Neural cell (in vitro differentiated cells): ENCODE measurements around the gene OBSCN. TPM values are rescaled to one million over a fixed set of nuclear protein-coding genes. Genes with fewer than 3 reads are reported as not detected.

Experiments
- H2AFZ ChIP-seq: fragments of 200-600, 300-800 bp; sonication (generic), shearing (Covaris generic); 2 replicates; pipeline ENCODE4 v1.6.0; 2014; ENCODE audit warnings: low read depth, mild to moderate bottlenecking, antibody characterized with exemption, low read length, moderate library complexity
- H3F3A ChIP-seq: fragments of 200-600 bp; shearing (Covaris generic); 2 replicates; pipeline ENCODE4 v1.6.1; 2016; ENCODE audit warnings: mild to moderate bottlenecking, moderate library complexity, mixed read lengths, antibody characterized with exemption, low read length; ENCODE audit not compliant: insufficient read depth, poor library complexity, severe bottlenecking
- H3K27ac ChIP-seq: fragments of 200-600, 300-800 bp; sonication (generic), shearing (Covaris generic); 2 replicates; pipeline ENCODE4 v1.5.1; 2014; ENCODE audit warnings: mild to moderate bottlenecking, low read length, moderate library complexity
- H3K27me3 ChIP-seq: fragments of 300-800, 200-600 bp; sonication (generic), shearing (Covaris generic); 2 replicates; pipeline ENCODE4 v1.6.0; 2014; ENCODE audit warnings: mild to moderate bottlenecking, low read depth, low read length, moderate library complexity; ENCODE audit not compliant: insufficient read depth
- H3K36me3 ChIP-seq: fragments of 300-800, 200-600 bp; sonication (generic), shearing (Covaris generic); 2 replicates; pipeline ENCODE4 v1.5.1; 2014; ENCODE audit warnings: mild to moderate bottlenecking, antibody characterized with exemption, low read length, moderate library complexity; ENCODE audit not compliant: insufficient read depth
- H3K4me2 ChIP-seq: fragments of 300-800, 200-600 bp; sonication (generic), shearing (Covaris generic); 2 replicates; pipeline ENCODE4 v1.6.0; 2014; ENCODE audit warnings: mild to moderate bottlenecking, low read length
- H3K4me3 ChIP-seq: fragments of 300-800, 200-600 bp; sonication (generic), shearing (Covaris generic); 2 replicates; pipeline ENCODE4 v1.5.1; 2014; ENCODE audit warnings: mild to moderate bottlenecking, low read length, moderate library complexity
- H3K79me2 ChIP-seq: fragments of 200-600 bp; shearing (Covaris generic); replicated peaks from 2 replicates; pipeline ENCODE4 v1.6.0; 2014; ENCODE audit warnings: mild to moderate bottlenecking, low read length, moderate library complexity; ENCODE audit not compliant: insufficient read depth
- H3K9ac ChIP-seq: fragments of 300-800, 200-600 bp; sonication (generic), shearing (Covaris generic); 2 replicates; pipeline ENCODE4 v1.6.1; 2016; ENCODE audit warnings: mild to moderate bottlenecking, low read length, mixed read lengths
- H3K9me2 ChIP-seq: fragments of 200-600 bp; shearing (Covaris generic); 2 replicates; pipeline ENCODE4 v1.6.1; 2016; ENCODE audit warnings: mild to moderate bottlenecking, low read length, mixed read lengths; ENCODE audit not compliant: insufficient read depth
- H3K9me3 ChIP-seq: fragments of 200-600, 300-800 bp; sonication (generic), shearing (Covaris generic); 2 replicates; pipeline ENCODE4 v1.6.1; 2016; ENCODE audit warnings: mild to moderate bottlenecking, mixed run types, low read length, moderate library complexity, mixed read lengths
- H4K20me1 ChIP-seq: fragments of 200-600 bp; shearing (Covaris generic); 2 replicates; pipeline ENCODE4 v1.6.1; 2016; ENCODE audit warnings: mild to moderate bottlenecking, mixed run types; ENCODE audit not compliant: insufficient read depth
- EP300 ChIP-seq: fragments of 450-650 bp; conservative IDR thresholded peaks from 2 replicates; pipeline ENCODE4 v1.6.1; 2014; ENCODE audit warnings: antibody characterized with exemption, mild to moderate bottlenecking, moderate library complexity; ENCODE audit not compliant: poor library complexity, severe bottlenecking
- EZH2 ChIP-seq: fragments of 200-600, 300-800 bp; shearing (Covaris generic), sonication (generic); IDR thresholded peaks from 2 replicates; pipeline ENCODE4 v1.6.1; 2014; ENCODE audit warnings: antibody characterized with exemption, low read length, borderline replicate concordance, mild to moderate bottlenecking; ENCODE audit not compliant: insufficient read depth, poor library complexity, severe bottlenecking
- MXI1 ChIP-seq: fragments of 450-650 bp; conservative IDR thresholded peaks from 2 replicates; pipeline ENCODE4 v1.6.1; 2014; ENCODE audit warnings: antibody characterized with exemption, mild to moderate bottlenecking; ENCODE audit not compliant: poor library complexity, severe bottlenecking
- POLR2AphosphoS5 ChIP-seq: IDR thresholded peaks from 2 replicates; pipeline ENCODE4 v1.6.1; 2012
- RAD21 ChIP-seq: fragments of 450-650 bp; conservative IDR thresholded peaks from 2 replicates; pipeline ENCODE4 v1.6.1; 2014; ENCODE audit warnings: antibody characterized with exemption, mild to moderate bottlenecking, moderate library complexity
- SMC3 ChIP-seq: fragments of 450-650 bp; conservative IDR thresholded peaks from 2 replicates; pipeline ENCODE4 v1.6.1; 2014; ENCODE audit warnings: antibody characterized with exemption, mild to moderate bottlenecking, moderate library complexity; ENCODE audit not compliant: poor library complexity
- TAF1 ChIP-seq: IDR thresholded peaks from 2 replicates; pipeline ENCODE4 v1.6.1; 2012; ENCODE audit warnings: low read depth
- polyA plus RNA-seq: library from polyadenylated mRNA; depleted of rRNA; stranded (reverse); fragments of >200 nt; gene quantifications from 2 replicates; pipeline ENCODE4 v1.2.3, GENCODE V29; 2014
- TF ChIP-seq, protein P1 (sequence below): IDR thresholded peaks from 2 replicates; pipeline ENCODE4 v1.6.1; 2012; ENCODE audit warnings: borderline replicate concordance
- TF ChIP-seq, protein P2 (sequence below): fragments of 450-650 bp; IDR thresholded peaks from 2 replicates; pipeline ENCODE4 v1.5.1; 2014; ENCODE audit warnings: antibody characterized with exemption, mild to moderate bottlenecking, moderate library complexity; ENCODE audit not compliant: poor library complexity, severe bottlenecking

The OBSCN gene
- polyA plus RNA-seq, 1 donor from 2014 or later = 7.2 TPM

DNA sequence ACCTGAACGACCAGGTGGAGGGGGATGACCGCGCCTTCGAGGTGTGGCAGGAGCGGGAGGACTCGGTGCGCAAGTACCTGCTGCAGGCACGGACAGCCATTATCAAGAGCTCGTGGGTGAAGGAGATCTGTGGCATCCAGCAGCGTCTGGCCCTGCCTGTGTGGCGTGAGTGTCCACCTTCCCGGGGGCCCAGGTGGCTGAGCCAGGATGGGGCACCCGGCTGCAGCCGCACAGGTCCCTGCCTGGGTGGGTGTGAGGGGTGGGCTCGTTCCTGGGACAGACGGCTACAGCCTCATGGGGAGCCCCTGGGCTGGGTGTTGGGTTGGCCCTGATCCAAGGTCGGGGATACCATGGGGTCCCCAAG, 133.6 kb downstream of the OBSCN start:
- no peaks in the 10 kb centered on the region for H3K9me2 ChIP-seq
- no peaks in the 10 kb centered on the region for H4K20me1 ChIP-seq
- TF ChIP-seq RAD21 = no peak
- no peak for TF ChIP-seq TAF1
- no peak for TF ChIP-seq MXI1
- TF ChIP-seq, protein P1, sequence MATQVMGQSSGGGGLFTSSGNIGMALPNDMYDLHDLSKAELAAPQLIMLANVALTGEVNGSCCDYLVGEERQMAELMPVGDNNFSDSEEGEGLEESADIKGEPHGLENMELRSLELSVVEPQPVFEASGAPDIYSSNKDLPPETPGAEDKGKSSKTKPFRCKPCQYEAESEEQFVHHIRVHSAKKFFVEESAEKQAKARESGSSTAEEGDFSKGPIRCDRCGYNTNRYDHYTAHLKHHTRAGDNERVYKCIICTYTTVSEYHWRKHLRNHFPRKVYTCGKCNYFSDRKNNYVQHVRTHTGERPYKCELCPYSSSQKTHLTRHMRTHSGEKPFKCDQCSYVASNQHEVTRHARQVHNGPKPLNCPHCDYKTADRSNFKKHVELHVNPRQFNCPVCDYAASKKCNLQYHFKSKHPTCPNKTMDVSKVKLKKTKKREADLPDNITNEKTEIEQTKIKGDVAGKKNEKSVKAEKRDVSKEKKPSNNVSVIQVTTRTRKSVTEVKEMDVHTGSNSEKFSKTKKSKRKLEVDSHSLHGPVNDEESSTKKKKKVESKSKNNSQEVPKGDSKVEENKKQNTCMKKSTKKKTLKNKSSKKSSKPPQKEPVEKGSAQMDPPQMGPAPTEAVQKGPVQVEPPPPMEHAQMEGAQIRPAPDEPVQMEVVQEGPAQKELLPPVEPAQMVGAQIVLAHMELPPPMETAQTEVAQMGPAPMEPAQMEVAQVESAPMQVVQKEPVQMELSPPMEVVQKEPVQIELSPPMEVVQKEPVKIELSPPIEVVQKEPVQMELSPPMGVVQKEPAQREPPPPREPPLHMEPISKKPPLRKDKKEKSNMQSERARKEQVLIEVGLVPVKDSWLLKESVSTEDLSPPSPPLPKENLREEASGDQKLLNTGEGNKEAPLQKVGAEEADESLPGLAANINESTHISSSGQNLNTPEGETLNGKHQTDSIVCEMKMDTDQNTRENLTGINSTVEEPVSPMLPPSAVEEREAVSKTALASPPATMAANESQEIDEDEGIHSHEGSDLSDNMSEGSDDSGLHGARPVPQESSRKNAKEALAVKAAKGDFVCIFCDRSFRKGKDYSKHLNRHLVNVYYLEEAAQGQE = no peak
- no peak for TF ChIP-seq SMC3
- TF ChIP-seq, protein P2, sequence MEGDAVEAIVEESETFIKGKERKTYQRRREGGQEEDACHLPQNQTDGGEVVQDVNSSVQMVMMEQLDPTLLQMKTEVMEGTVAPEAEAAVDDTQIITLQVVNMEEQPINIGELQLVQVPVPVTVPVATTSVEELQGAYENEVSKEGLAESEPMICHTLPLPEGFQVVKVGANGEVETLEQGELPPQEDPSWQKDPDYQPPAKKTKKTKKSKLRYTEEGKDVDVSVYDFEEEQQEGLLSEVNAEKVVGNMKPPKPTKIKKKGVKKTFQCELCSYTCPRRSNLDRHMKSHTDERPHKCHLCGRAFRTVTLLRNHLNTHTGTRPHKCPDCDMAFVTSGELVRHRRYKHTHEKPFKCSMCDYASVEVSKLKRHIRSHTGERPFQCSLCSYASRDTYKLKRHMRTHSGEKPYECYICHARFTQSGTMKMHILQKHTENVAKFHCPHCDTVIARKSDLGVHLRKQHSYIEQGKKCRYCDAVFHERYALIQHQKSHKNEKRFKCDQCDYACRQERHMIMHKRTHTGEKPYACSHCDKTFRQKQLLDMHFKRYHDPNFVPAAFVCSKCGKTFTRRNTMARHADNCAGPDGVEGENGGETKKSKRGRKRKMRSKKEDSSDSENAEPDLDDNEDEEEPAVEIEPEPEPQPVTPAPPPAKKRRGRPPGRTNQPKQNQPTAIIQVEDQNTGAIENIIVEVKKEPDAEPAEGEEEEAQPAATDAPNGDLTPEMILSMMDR = no peak
- TF ChIP-seq EZH2 = no peak
- TF ChIP-seq EP300 = no peak
- TF ChIP-seq POLR2AphosphoS5 = no peak
- H3K79me2 ChIP-seq = no peaks in the 10 kb centered on the region
- H3K9me3 ChIP-seq = no peaks in the 10 kb centered on the region
- no peak overlapping the region for H3K27ac ChIP-seq
- H3K9ac ChIP-seq = no peak overlapping the region
- no peaks in the 10 kb centered on the region for H3K36me3 ChIP-seq
- no peaks in the 10 kb centered on the region for H3K27me3 ChIP-seq
- no peak overlapping the region for H3K4me2 ChIP-seq
- no peak overlapping the region for H3K4me3 ChIP-seq
- no peaks in the 10 kb centered on the region for H3F3A ChIP-seq
- no peak overlapping the region for H2AFZ ChIP-seq

DNA sequence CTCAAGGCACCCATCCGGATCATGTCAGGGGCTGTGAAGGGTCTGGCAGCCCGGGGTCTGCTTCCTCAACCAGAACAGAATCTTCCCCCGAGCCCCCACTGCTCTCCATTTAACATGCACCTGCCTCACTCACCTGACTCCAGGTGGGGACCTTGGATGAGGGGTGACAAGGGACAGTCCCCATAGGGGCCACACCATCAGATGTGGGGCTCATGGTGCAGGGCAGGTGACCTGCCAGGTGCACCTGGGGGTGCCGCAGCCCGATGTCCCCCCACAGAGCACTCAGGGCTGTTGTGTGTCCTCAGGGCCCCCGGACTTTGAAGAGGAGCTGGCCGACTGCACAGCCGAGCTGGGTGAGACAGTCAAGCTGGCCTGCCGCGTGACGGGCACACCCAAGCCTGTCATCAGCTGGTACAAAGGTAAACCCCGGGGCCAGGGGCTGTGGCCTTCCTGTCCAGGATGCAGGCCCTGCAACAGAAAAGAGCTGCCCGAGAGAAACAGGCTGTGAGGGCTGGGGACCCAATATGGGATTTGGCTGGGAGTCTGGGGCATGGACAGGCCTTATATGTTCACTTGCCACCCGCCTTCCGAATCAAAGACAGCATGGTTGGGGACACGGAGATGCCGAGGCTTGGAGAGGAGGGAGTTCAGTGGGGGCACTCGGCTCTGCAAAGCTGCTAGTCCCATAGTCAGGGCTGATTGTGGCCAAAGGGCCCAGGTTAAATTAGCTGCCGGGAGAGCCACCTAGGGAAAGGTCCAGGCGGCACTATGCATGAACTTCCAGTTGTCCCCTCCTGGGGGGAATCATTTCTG, 134.2 kb downstream of the OBSCN start:
- Histone ChIP-seq H3K4me3 (no peak overlapping the region), H3K9me2 (no peaks in the 10 kb centered on the region), H3K4me2 (no peak overlapping the region), H3K36me3 (no peaks in the 10 kb centered on the region), H3K79me2 (no peaks in the 10 kb centered on the region), H4K20me1 (no peaks in the 10 kb centered on the region), H2AFZ (no peak overlapping the region), H3K9ac (no peak overlapping the region), H3K9me3 (no peaks in the 10 kb centered on the region), H3K27ac (no peak overlapping the region), H3F3A (no peaks in the 10 kb centered on the region), H3K27me3 (no peaks in the 10 kb centered on the region)
- TF ChIP-seq EP300 (no peak), SMC3 (no peak), TAF1 (no peak), EZH2 (no peak), POLR2AphosphoS5 (no peak), MXI1 (no peak), RAD21 (no peak)
- TF ChIP-seq, protein P2 = no peak
- TF ChIP-seq, protein P1 = no peak
